Neural cell (in vitro differentiated cells): ENCODE results near the gene FXYD6. TPM values are rescaled to one million over a fixed set of nuclear protein-coding genes. Genes with fewer than 3 reads are reported as not detected.

Experiments used
- H2AFZ ChIP-seq: fragments of 200-600, 300-800 bp; sonication (generic), shearing (Covaris generic); 2 replicates; pipeline ENCODE4 v1.6.0; 2014; ENCODE audit warnings: low read depth, mild to moderate bottlenecking, antibody characterized with exemption, low read length, moderate library complexity
- H3F3A ChIP-seq: fragments of 200-600 bp; shearing (Covaris generic); 2 replicates; pipeline ENCODE4 v1.6.1; 2016; ENCODE audit warnings: mild to moderate bottlenecking, moderate library complexity, mixed read lengths, antibody characterized with exemption, low read length; ENCODE audit not compliant: insufficient read depth, poor library complexity, severe bottlenecking
- H3K27ac ChIP-seq: fragments of 200-600, 300-800 bp; sonication (generic), shearing (Covaris generic); 2 replicates; pipeline ENCODE4 v1.5.1; 2014; ENCODE audit warnings: mild to moderate bottlenecking, low read length, moderate library complexity
- H3K27me3 ChIP-seq: fragments of 300-800, 200-600 bp; sonication (generic), shearing (Covaris generic); 2 replicates; pipeline ENCODE4 v1.6.0; 2014; ENCODE audit warnings: mild to moderate bottlenecking, low read depth, low read length, moderate library complexity; ENCODE audit not compliant: insufficient read depth
- H3K36me3 ChIP-seq: fragments of 300-800, 200-600 bp; sonication (generic), shearing (Covaris generic); 2 replicates; pipeline ENCODE4 v1.5.1; 2014; ENCODE audit warnings: mild to moderate bottlenecking, antibody characterized with exemption, low read length, moderate library complexity; ENCODE audit not compliant: insufficient read depth
- H3K4me2 ChIP-seq: fragments of 300-800, 200-600 bp; sonication (generic), shearing (Covaris generic); 2 replicates; pipeline ENCODE4 v1.6.0; 2014; ENCODE audit warnings: mild to moderate bottlenecking, low read length
- H3K4me3 ChIP-seq: fragments of 300-800, 200-600 bp; sonication (generic), shearing (Covaris generic); 2 replicates; pipeline ENCODE4 v1.5.1; 2014; ENCODE audit warnings: mild to moderate bottlenecking, low read length, moderate library complexity
- H3K79me2 ChIP-seq: fragments of 200-600 bp; shearing (Covaris generic); replicated peaks from 2 replicates; pipeline ENCODE4 v1.6.0; 2014; ENCODE audit warnings: mild to moderate bottlenecking, low read length, moderate library complexity; ENCODE audit not compliant: insufficient read depth
- H3K9ac ChIP-seq: fragments of 300-800, 200-600 bp; sonication (generic), shearing (Covaris generic); 2 replicates; pipeline ENCODE4 v1.6.1; 2016; ENCODE audit warnings: mild to moderate bottlenecking, low read length, mixed read lengths
- H3K9me2 ChIP-seq: fragments of 200-600 bp; shearing (Covaris generic); 2 replicates; pipeline ENCODE4 v1.6.1; 2016; ENCODE audit warnings: mild to moderate bottlenecking, low read length, mixed read lengths; ENCODE audit not compliant: insufficient read depth
- H3K9me3 ChIP-seq: fragments of 200-600, 300-800 bp; sonication (generic), shearing (Covaris generic); 2 replicates; pipeline ENCODE4 v1.6.1; 2016; ENCODE audit warnings: mild to moderate bottlenecking, mixed run types, low read length, moderate library complexity, mixed read lengths
- H4K20me1 ChIP-seq: fragments of 200-600 bp; shearing (Covaris generic); 2 replicates; pipeline ENCODE4 v1.6.1; 2016; ENCODE audit warnings: mild to moderate bottlenecking, mixed run types; ENCODE audit not compliant: insufficient read depth
- CTCF ChIP-seq: fragments of 450-650 bp; IDR thresholded peaks from 2 replicates; pipeline ENCODE4 v1.5.1; 2014; ENCODE audit warnings: antibody characterized with exemption, mild to moderate bottlenecking, moderate library complexity; ENCODE audit not compliant: poor library complexity, severe bottlenecking
- EP300 ChIP-seq: fragments of 450-650 bp; conservative IDR thresholded peaks from 2 replicates; pipeline ENCODE4 v1.6.1; 2014; ENCODE audit warnings: antibody characterized with exemption, mild to moderate bottlenecking, moderate library complexity; ENCODE audit not compliant: poor library complexity, severe bottlenecking
- EZH2 ChIP-seq: fragments of 200-600, 300-800 bp; shearing (Covaris generic), sonication (generic); IDR thresholded peaks from 2 replicates; pipeline ENCODE4 v1.6.1; 2014; ENCODE audit warnings: antibody characterized with exemption, low read length, borderline replicate concordance, mild to moderate bottlenecking; ENCODE audit not compliant: insufficient read depth, poor library complexity, severe bottlenecking
- MXI1 ChIP-seq: fragments of 450-650 bp; conservative IDR thresholded peaks from 2 replicates; pipeline ENCODE4 v1.6.1; 2014; ENCODE audit warnings: antibody characterized with exemption, mild to moderate bottlenecking; ENCODE audit not compliant: poor library complexity, severe bottlenecking
- POLR2AphosphoS5 ChIP-seq: IDR thresholded peaks from 2 replicates; pipeline ENCODE4 v1.6.1; 2012
- RAD21 ChIP-seq: fragments of 450-650 bp; conservative IDR thresholded peaks from 2 replicates; pipeline ENCODE4 v1.6.1; 2014; ENCODE audit warnings: antibody characterized with exemption, mild to moderate bottlenecking, moderate library complexity
- REST ChIP-seq: IDR thresholded peaks from 2 replicates; pipeline ENCODE4 v1.6.1; 2012; ENCODE audit warnings: borderline replicate concordance
- SMC3 ChIP-seq: fragments of 450-650 bp; conservative IDR thresholded peaks from 2 replicates; pipeline ENCODE4 v1.6.1; 2014; ENCODE audit warnings: antibody characterized with exemption, mild to moderate bottlenecking, moderate library complexity; ENCODE audit not compliant: poor library complexity
- TAF1 ChIP-seq: IDR thresholded peaks from 2 replicates; pipeline ENCODE4 v1.6.1; 2012; ENCODE audit warnings: low read depth
- polyA plus RNA-seq: library from polyadenylated mRNA; depleted of rRNA; stranded (reverse); fragments of >200 nt; gene quantifications from 2 replicates; pipeline ENCODE4 v1.2.3, GENCODE V29; 2014

The FXYD6 gene
- polyA plus RNA-seq, 1 donor from 2014 or later: 218 TPM

- Histone ChIP-seq H3K9me3 (no peaks in the 10 kb centered on the region), H3K27ac (no peak overlapping the region), H3K9me2 (no peaks in the 10 kb centered on the region), H3K27me3 (no peaks in the 10 kb centered on the region), H3K36me3 (no peaks in the 10 kb centered on the region), H3F3A (no peaks in the 10 kb centered on the region), H4K20me1 (peaks cover 15% of the 10 kb centered on the region), H2AFZ (no peak overlapping the region), H3K9ac (no peak overlapping the region), H3K4me3 (no peak overlapping the region), H3K79me2 (peaks cover 95% of the 10 kb centered on the region), H3K4me2 (no peak overlapping the region)
- TF ChIP-seq MXI1 (no peak), CTCF (no peak), EZH2 (no peak), SMC3 (no peak), EP300 (no peak), REST (no peak), RAD21 (no peak), POLR2AphosphoS5 (no peak), TAF1 (no peak)
These were observed 13.7 kb downstream of the FXYD6 start for GRCh38 chr11:117862753-117863152.

- Histone ChIP-seq H3K9me3 (no peaks in the 10 kb centered on the region), H3K4me3 (no peak overlapping the region), H3K9ac (no peak overlapping the region), H3K27ac (no peak overlapping the region), H3K36me3 (no peaks in the 10 kb centered on the region), H3K27me3 (no peaks in the 10 kb centered on the region), H3K9me2 (no peaks in the 10 kb centered on the region), H3K4me2 (no peak overlapping the region), H4K20me1 (peaks cover 15% of the 10 kb centered on the region), H3K79me2 (peaks cover 92% of the 10 kb centered on the region), H3F3A (no peaks in the 10 kb centered on the region), H2AFZ (no peak overlapping the region)
- no peak for TF ChIP-seq TAF1
These were observed 14.3 kb downstream of the FXYD6 start for GRCh38 chr11:117862019-117862725.
